MM.1S (cell line): ENCODE results near the gene CALCR.

ENCODE experiments used
- DNase-seq: peaks from one replicate; pipeline ENCODE4 v3.0.0-alpha.2; 2015
- H2AFZ ChIP-seq: fragments of 300-600 bp; sonication (generic); 2 replicates; pipeline ENCODE4 v1.6.0; 2016; ENCODE audit warnings: antibody characterized with exemption, low read length
- H3F3A ChIP-seq: fragments of 300-600 bp; sonication (generic); 2 replicates; pipeline ENCODE4 v1.6.1; 2016; ENCODE audit warnings: mild to moderate bottlenecking, antibody characterized with exemption, low read length, moderate library complexity, mixed read lengths; ENCODE audit not compliant: insufficient read depth
- H3K27ac ChIP-seq: fragments of 300-600 bp; sonication (generic); 2 replicates; pipeline ENCODE4 v1.5.1; 2016; ENCODE audit warnings: mild to moderate bottlenecking, low read length
- H3K27me3 ChIP-seq: fragments of 300-600 bp; sonication (generic); replicated peaks from 2 replicates; pipeline ENCODE4 v1.6.0; 2016; ENCODE audit warnings: low read length; ENCODE audit not compliant: insufficient read depth
- H3K36me3 ChIP-seq: fragments of 300-600 bp; sonication (generic); replicated peaks from 2 replicates; pipeline ENCODE4 v1.6.1; 2016; ENCODE audit warnings: mild to moderate bottlenecking, low read length, mixed read lengths; ENCODE audit not compliant: insufficient read depth
- H3K4me1 ChIP-seq: fragments of 300-600 bp; sonication (generic); 2 replicates; pipeline ENCODE4 v1.6.1; 2016; ENCODE audit warnings: low read length, mixed read lengths
- H3K4me2 ChIP-seq: fragments of 300-600 bp; sonication (generic); 2 replicates; pipeline ENCODE4 v1.6.0; 2016; ENCODE audit warnings: low read depth, low read length
- H3K4me3 ChIP-seq: fragments of 300-600 bp; sonication (generic); 2 replicates; pipeline ENCODE4 v1.5.1; 2016; ENCODE audit warnings: low read length, mixed read lengths
- H3K79me2 ChIP-seq: fragments of 300-600 bp; sonication (generic); 2 replicates; pipeline ENCODE4 v1.6.1; 2016; ENCODE audit warnings: mixed run types, low read length, mixed read lengths
- H3K9ac ChIP-seq: fragments of 300-600 bp; sonication (generic); 2 replicates; pipeline ENCODE4 v1.6.1; 2016; ENCODE audit warnings: low read length, mixed read lengths
- H3K9me2 ChIP-seq: fragments of 300-600 bp; sonication (generic); replicated peaks from 2 replicates; pipeline ENCODE4 v1.6.1; 2016; ENCODE audit warnings: mild to moderate bottlenecking, low read length, mixed read lengths; ENCODE audit not compliant: insufficient read depth
- H3K9me3 ChIP-seq: fragments of 300-600 bp; sonication (generic); replicated peaks from 2 replicates; pipeline ENCODE4 v1.6.1; 2016; ENCODE audit warnings: mild to moderate bottlenecking, low read length, mixed read lengths; ENCODE audit not compliant: insufficient read depth
- H4K20me1 ChIP-seq: fragments of 300-600 bp; sonication (generic); 2 replicates; pipeline ENCODE4 v1.6.1; 2016; ENCODE audit warnings: mild to moderate bottlenecking, low read length, moderate library complexity, mixed read lengths; ENCODE audit not compliant: insufficient read depth
- CTCF ChIP-seq: fragments of 300-600 bp; sonication (generic); IDR thresholded peaks from 2 replicates; pipeline ENCODE4 v1.5.1; 2016; ENCODE audit warnings: antibody characterized with exemption, low read length, mixed read lengths
- EZH2 ChIP-seq: fragments of 300-600 bp; sonication (generic); optimal IDR thresholded peaks from 2 replicates; pipeline ENCODE3; 2017; ENCODE audit warnings: low read depth, mild to moderate bottlenecking, antibody characterized with exemption, low read length, mixed read lengths
- EZH2phosphoT487 ChIP-seq: fragments of 300-600 bp; sonication (generic); IDR thresholded peaks from 2 replicates; pipeline ENCODE4 v1.6.1; 2018; ENCODE audit warnings: antibody characterized with exemption, low read length

The CALCR gene

GRCh38 chr7:93402944-93403343, 171.6 kb downstream of the CALCR start:
- Histone ChIP-seq H4K20me1 (no peaks in the 10 kb centered on the region), H3F3A (no peaks in the 10 kb centered on the region), H3K27ac (no peak overlapping the region), H3K4me1 (no peaks in the 10 kb centered on the region), H3K27me3 (no peaks in the 10 kb centered on the region), H3K79me2 (no peaks in the 10 kb centered on the region), H3K9me2 (no peaks in the 10 kb centered on the region), H3K4me2 (no peak overlapping the region), H3K36me3 (no peaks in the 10 kb centered on the region), H3K9ac (no peak overlapping the region), H2AFZ (no peak overlapping the region), H3K4me3 (no peak overlapping the region), H3K9me3 (no peaks in the 10 kb centered on the region)
- DNase-seq: no peak
- no peak for TF ChIP-seq CTCF
- TF ChIP-seq EZH2phosphoT487: no peak
- TF ChIP-seq EZH2: no peak

GRCh38 chr7:93399642-93400041, 174.9 kb downstream of the CALCR start:
- Histone ChIP-seq H3K4me3 (no peak overlapping the region), H3K36me3 (no peaks in the 10 kb centered on the region), H3K79me2 (no peaks in the 10 kb centered on the region), H3K27ac (no peak overlapping the region), H2AFZ (no peak overlapping the region), H4K20me1 (no peaks in the 10 kb centered on the region), H3K27me3 (no peaks in the 10 kb centered on the region), H3K4me1 (no peaks in the 10 kb centered on the region), H3K4me2 (no peak overlapping the region), H3K9me3 (no peaks in the 10 kb centered on the region), H3F3A (no peaks in the 10 kb centered on the region), H3K9me2 (no peaks in the 10 kb centered on the region), H3K9ac (no peak overlapping the region)
- no peak for DNase-seq
- TF ChIP-seq EZH2: no peak

GRCh38 chr7:93392984-93393383, 181.5 kb downstream of the CALCR start:
- H3K9me2 ChIP-seq: no peaks in the 10 kb centered on the region
- H3K27ac ChIP-seq: no peak overlapping the region
- no peak overlapping the region for H3K4me2 ChIP-seq

More at GRCh38 chr7:93392984-93393383, 181.5 kb downstream of the CALCR start:
- TF ChIP-seq CTCF: no peak
- no peak for TF ChIP-seq EZH2phosphoT487
- no peak for TF ChIP-seq EZH2
- H3K36me3 ChIP-seq: no peaks in the 10 kb centered on the region
- H2AFZ ChIP-seq: no peak overlapping the region
- no peaks in the 10 kb centered on the region for H3K27me3 ChIP-seq
- no peak overlapping the region for H3K4me3 ChIP-seq
- H3F3A ChIP-seq: no peaks in the 10 kb centered on the region
- no peaks in the 10 kb centered on the region for H3K79me2 ChIP-seq
- no peaks in the 10 kb centered on the region for H3K9me3 ChIP-seq
- no peak overlapping the region for H3K9ac ChIP-seq
- no peaks in the 10 kb centered on the region for H4K20me1 ChIP-seq
- no peak for DNase-seq
- no peaks in the 10 kb centered on the region for H3K4me1 ChIP-seq
